ENCODE results near the gene FXN.

DNA sequence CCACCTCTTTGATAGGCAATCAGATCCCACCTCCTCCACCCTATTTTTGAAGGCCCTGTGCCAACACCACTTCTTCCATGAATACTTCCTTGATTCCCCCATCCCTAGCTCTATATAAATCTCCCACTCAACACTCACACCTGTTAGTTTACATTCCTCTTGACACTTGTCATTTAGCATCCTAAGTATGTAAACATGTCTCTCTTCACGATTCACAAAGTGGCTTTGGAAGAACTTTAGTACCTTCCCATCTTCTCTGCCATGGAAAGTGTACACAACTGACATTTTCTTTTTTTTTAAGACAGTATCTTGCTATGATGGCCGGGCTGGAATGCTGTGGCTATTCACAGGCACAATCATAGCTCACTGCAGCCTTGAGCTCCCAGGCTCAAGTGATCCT lies 1.5 kb upstream of the FXN start:
- TF ChIP-seq, protein P1, sequence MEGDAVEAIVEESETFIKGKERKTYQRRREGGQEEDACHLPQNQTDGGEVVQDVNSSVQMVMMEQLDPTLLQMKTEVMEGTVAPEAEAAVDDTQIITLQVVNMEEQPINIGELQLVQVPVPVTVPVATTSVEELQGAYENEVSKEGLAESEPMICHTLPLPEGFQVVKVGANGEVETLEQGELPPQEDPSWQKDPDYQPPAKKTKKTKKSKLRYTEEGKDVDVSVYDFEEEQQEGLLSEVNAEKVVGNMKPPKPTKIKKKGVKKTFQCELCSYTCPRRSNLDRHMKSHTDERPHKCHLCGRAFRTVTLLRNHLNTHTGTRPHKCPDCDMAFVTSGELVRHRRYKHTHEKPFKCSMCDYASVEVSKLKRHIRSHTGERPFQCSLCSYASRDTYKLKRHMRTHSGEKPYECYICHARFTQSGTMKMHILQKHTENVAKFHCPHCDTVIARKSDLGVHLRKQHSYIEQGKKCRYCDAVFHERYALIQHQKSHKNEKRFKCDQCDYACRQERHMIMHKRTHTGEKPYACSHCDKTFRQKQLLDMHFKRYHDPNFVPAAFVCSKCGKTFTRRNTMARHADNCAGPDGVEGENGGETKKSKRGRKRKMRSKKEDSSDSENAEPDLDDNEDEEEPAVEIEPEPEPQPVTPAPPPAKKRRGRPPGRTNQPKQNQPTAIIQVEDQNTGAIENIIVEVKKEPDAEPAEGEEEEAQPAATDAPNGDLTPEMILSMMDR (IDR thresholded peaks at IDR 0.05; ENCODE audit: insufficient read depth, low read depth, low read length) = no peak
- TF ChIP-seq EZH2 (IDR thresholded peaks at IDR 0.05; ENCODE audit: insufficient read depth, low read length) = no peak
